Tongue (tissue), 2 donors: Measurements from ENCODE around the gene ASCC3. TPM values are rescaled to one million over a fixed set of nuclear protein-coding genes. Genes with fewer than 3 reads are reported as not detected.
"Not testable (repeated sequence)": the region's sequence is repeated elsewhere in the genome, so short reads cannot be mapped to it uniquely, and the experiment has no call there.

ENCODE experiments used
- DNase-seq: peaks from one replicate; pipeline ENCODE4 v3.0.0-alpha.2; 2015
- total RNA-seq: library from RNA; depleted of rRNA; stranded (reverse); fragments of >200 nt; gene quantifications from one replicate; pipeline ENCODE4 v1.2.3, GENCODE V29; 2014

ASCC3 gene
- total RNA-seq, 1 donor from 2014 or later: 48.0 TPM

- no peak for DNase-seq
Measured at GRCh38 chr6:100806296-100806695, 74.8 kb downstream of the ASCC3 start.

GRCh38 chr6:100803264-100804045, 77.7 kb downstream of the ASCC3 start:
- no peak for DNase-seq

- no peak for DNase-seq
Measured at GRCh38 chr6:100801036-100801435, 80.1 kb downstream of the ASCC3 start.

GRCh38 chr6:100796049-100796823, 84.9 kb downstream of the ASCC3 start:
- no peak for DNase-seq

GRCh38 chr6:100790084-100790483, 91.0 kb downstream of the ASCC3 start:
- DNase-seq: no peak

- no peak for DNase-seq
Measured at GRCh38 chr6:100785982-100786381, 95.1 kb downstream of the ASCC3 start.

- no peak for DNase-seq
Measured at GRCh38 chr6:100780648-100781047, 100.5 kb downstream of the ASCC3 start.

- DNase-seq: no peak
Measured at GRCh38 chr6:100775667-100776066, 105.5 kb downstream of the ASCC3 start.

- DNase-seq: no peak
Measured at GRCh38 chr6:100774681-100775080, 106.4 kb downstream of the ASCC3 start.

GRCh38 chr6:100768816-100769351, 112.2 kb downstream of the ASCC3 start:
- no peak for DNase-seq

GRCh38 chr6:100763617-100764241, 117.4 kb downstream of the ASCC3 start:
- no peak for DNase-seq

GRCh38 chr6:100761841-100762240, 119.3 kb downstream of the ASCC3 start:
- no peak for DNase-seq

GRCh38 chr6:100758386-100758785, 122.7 kb downstream of the ASCC3 start:
- DNase-seq: not testable (repeated sequence)

- DNase-seq: no peak
Measured at GRCh38 chr6:100753421-100753820, 127.7 kb downstream of the ASCC3 start.

- DNase-seq: no peak
Measured at GRCh38 chr6:100751590-100751989, 129.5 kb downstream of the ASCC3 start.

GRCh38 chr6:100745419-100746041, 135.6 kb downstream of the ASCC3 start:
- no peak for DNase-seq

GRCh38 chr6:100740439-100740838, 140.7 kb downstream of the ASCC3 start:
- no peak for DNase-seq

- not testable (repeated sequence) for DNase-seq
Measured at GRCh38 chr6:100737720-100738119, 143.4 kb downstream of the ASCC3 start.

- no peak for DNase-seq
Measured at GRCh38 chr6:100731411-100731810, 149.7 kb downstream of the ASCC3 start.

- peak; percentile 13 for DNase-seq
Measured at GRCh38 chr6:100730001-100730980, 150.8 kb downstream of the ASCC3 start.

GRCh38 chr6:100726666-100727065, 154.5 kb downstream of the ASCC3 start:
- peak; percentile 20 for DNase-seq
